Measurements from ENCODE around the gene OR1J1.

Gene OR1J1

GRCh38 chr9:122463828-122464632, 13.7 kb downstream of the OR1J1 start:
- H2AFZ ChIP-seq (ENCODE audit: low read depth, low read length) = peak overlapping the region; percentile 30
- H4K91ac ChIP-seq (ENCODE audit: low read length) = no peak overlapping the region
- H3K27ac ChIP-seq (ENCODE audit: low read length, poor library complexity, severe bottlenecking) = no peak overlapping the region
- no peak overlapping the region for H4K8ac ChIP-seq (ENCODE audit: low read length)
- H3K4me1 ChIP-seq (ENCODE audit: control insufficient read depth, insufficient read depth, low read depth, low read length) = no peaks in the 10 kb centered on the region
- no peak for DNase-seq
- H3K14ac ChIP-seq (ENCODE audit: low read length in 2 of 2) = no peak overlapping the region
- no peak overlapping the region for H2BK12ac ChIP-seq (ENCODE audit: low read length in 2 of 2)
- H3K9ac ChIP-seq (ENCODE audit: low read length) = peak overlapping the region; percentile 84
- H3K4me2 ChIP-seq (ENCODE audit: low read length, poor library complexity, severe bottlenecking) = no peak overlapping the region
- H2AK5ac ChIP-seq (ENCODE audit: low read length, severe bottlenecking) = no peak overlapping the region
- WGBS = 71% methylated on average over 10 of the region's 10 CpGs
- H2BK15ac ChIP-seq (ENCODE audit: low read depth, poor library complexity, severe bottlenecking) = no peak overlapping the region
- no peaks in the 10 kb centered on the region for H3K79me1 ChIP-seq (replicated peaks; ENCODE audit: low read length, poor library complexity, severe bottlenecking)
- H3K4me3 ChIP-seq (ENCODE audit: insufficient read depth in 1 of 2, low read depth in 1 of 2, low read length in 2 of 2) = peak overlapping the region in 1 of 2 experiments; percentile 74
- H3K4ac ChIP-seq (ENCODE audit: low read depth in 1 of 2, low read length in 2 of 2) = no peak overlapping the region
- no peaks in the 10 kb centered on the region for H3K9me3 ChIP-seq (ENCODE audit: control insufficient read depth, low read length)
- H2BK5ac ChIP-seq (ENCODE audit: low read depth, low read length, poor library complexity, severe bottlenecking) = no peak overlapping the region
- H2BK120ac ChIP-seq (ENCODE audit: low read depth, low read length) = no peak overlapping the region
- no peak overlapping the region for H3K18ac ChIP-seq (ENCODE audit: low read depth in 1 of 2, low read length in 2 of 2)
- no peak overlapping the region for H3K23ac ChIP-seq (ENCODE audit: low read length in 2 of 2)
- no peaks in the 10 kb centered on the region for H3K36me3 ChIP-seq (ENCODE audit: control insufficient read depth in 1 of 2, insufficient read depth in 2 of 2, low read depth in 1 of 2, low read length in 2 of 2)
- H3K27me3 ChIP-seq (ENCODE audit: control insufficient read depth in 1 of 2, insufficient read depth in 1 of 2, low read length in 2 of 2) = peaks cover 0 to 28% of the 10 kb centered on the region in 2 experiments

- no peaks in the 10 kb centered on the region for H3K36me3 ChIP-seq (ENCODE audit: control insufficient read depth in 1 of 2, insufficient read depth in 2 of 2, low read depth in 1 of 2, low read length in 2 of 2)
- DNase-seq = no peak
- H3K23ac ChIP-seq (ENCODE audit: low read length in 2 of 2) = no peak overlapping the region
- no peak overlapping the region for H4K91ac ChIP-seq (ENCODE audit: low read length)
- no peak overlapping the region for H3K4ac ChIP-seq (ENCODE audit: low read depth in 1 of 2, low read length in 2 of 2)
- H3K27ac ChIP-seq (ENCODE audit: low read length, poor library complexity, severe bottlenecking) = no peak overlapping the region
- no peak overlapping the region for H2BK12ac ChIP-seq (ENCODE audit: low read length in 2 of 2)
- WGBS = no CpG with 5 or more reads among the region's 1 CpG
- no peak overlapping the region for H2BK120ac ChIP-seq (ENCODE audit: low read depth, low read length)
- H3K9ac ChIP-seq (ENCODE audit: low read length) = no peak overlapping the region
- no peaks in the 10 kb centered on the region for H3K4me1 ChIP-seq (ENCODE audit: control insufficient read depth, insufficient read depth, low read depth, low read length)
- H3K79me1 ChIP-seq (replicated peaks; ENCODE audit: low read length, poor library complexity, severe bottlenecking) = no peaks in the 10 kb centered on the region
- H2BK15ac ChIP-seq (ENCODE audit: low read depth, poor library complexity, severe bottlenecking) = no peak overlapping the region
- H4K8ac ChIP-seq (ENCODE audit: low read length) = no peak overlapping the region
- H2AK5ac ChIP-seq (ENCODE audit: low read length, severe bottlenecking) = no peak overlapping the region
- no peak overlapping the region for H2AFZ ChIP-seq (ENCODE audit: low read depth, low read length)
- no peak overlapping the region for H3K4me2 ChIP-seq (ENCODE audit: low read length, poor library complexity, severe bottlenecking)
- no peak overlapping the region for H2BK5ac ChIP-seq (ENCODE audit: low read depth, low read length, poor library complexity, severe bottlenecking)
- H3K14ac ChIP-seq (ENCODE audit: low read length in 2 of 2) = no peak overlapping the region
- no peak overlapping the region for H3K18ac ChIP-seq (ENCODE audit: low read depth in 1 of 2, low read length in 2 of 2)
- no peaks in the 10 kb centered on the region for H3K9me3 ChIP-seq (ENCODE audit: control insufficient read depth, low read length)
- no peak overlapping the region for H3K4me3 ChIP-seq (ENCODE audit: insufficient read depth in 1 of 2, low read depth in 1 of 2, low read length in 2 of 2)
- peaks cover 0 to 5% of the 10 kb centered on the region in 2 experiments for H3K27me3 ChIP-seq (ENCODE audit: control insufficient read depth in 1 of 2, insufficient read depth in 1 of 2, low read length in 2 of 2)
Measured at GRCh38 chr9:122457787-122458186, 19.9 kb downstream of the OR1J1 start.

GRCh38 chr9:122456123-122456522, 21.6 kb downstream of the OR1J1 start:
- 89% methylated on average over 3 of the region's 3 CpGs for WGBS
- H3K4me2 ChIP-seq (ENCODE audit: low read length, poor library complexity, severe bottlenecking) = no peak overlapping the region

GRCh38 chr9:122453677-122454135, 24.0 kb downstream of the OR1J1 start:
- no peak overlapping the region for H2BK5ac ChIP-seq (ENCODE audit: low read depth, low read length, poor library complexity, severe bottlenecking)
- H2AFZ ChIP-seq (ENCODE audit: low read depth, low read length) = no peak overlapping the region
- no peak overlapping the region for H4K91ac ChIP-seq (ENCODE audit: low read length)
- no peak overlapping the region for H3K4ac ChIP-seq (ENCODE audit: low read depth in 1 of 2, low read length in 2 of 2)
- no peak overlapping the region for H2BK120ac ChIP-seq (ENCODE audit: low read depth, low read length)
- no peak overlapping the region for H3K4me2 ChIP-seq (ENCODE audit: low read length, poor library complexity, severe bottlenecking)
- WGBS = 89% methylated on average over 2 of the region's 2 CpGs
- no peaks in the 10 kb centered on the region for H3K27me3 ChIP-seq (ENCODE audit: control insufficient read depth in 1 of 2, insufficient read depth in 1 of 2, low read length in 2 of 2)
- no peak overlapping the region for H3K4me3 ChIP-seq (ENCODE audit: insufficient read depth in 1 of 2, low read depth in 1 of 2, low read length in 2 of 2)
- H3K9me3 ChIP-seq (ENCODE audit: control insufficient read depth, low read length) = no peaks in the 10 kb centered on the region
- H3K27ac ChIP-seq (ENCODE audit: low read length, poor library complexity, severe bottlenecking) = no peak overlapping the region
- no peak overlapping the region for H2BK12ac ChIP-seq (ENCODE audit: low read length in 2 of 2)
- H3K23ac ChIP-seq (ENCODE audit: low read length in 2 of 2) = no peak overlapping the region
- H3K9ac ChIP-seq (ENCODE audit: low read length) = peak overlapping the region; percentile 43
- no peak overlapping the region for H4K8ac ChIP-seq (ENCODE audit: low read length)
- no peaks in the 10 kb centered on the region for H3K36me3 ChIP-seq (ENCODE audit: control insufficient read depth in 1 of 2, insufficient read depth in 2 of 2, low read depth in 1 of 2, low read length in 2 of 2)
- no peaks in the 10 kb centered on the region for H3K79me1 ChIP-seq (replicated peaks; ENCODE audit: low read length, poor library complexity, severe bottlenecking)
- DNase-seq = no peak
- H2BK15ac ChIP-seq (ENCODE audit: low read depth, poor library complexity, severe bottlenecking) = no peak overlapping the region
- peaks cover 2% of the 10 kb centered on the region for H3K4me1 ChIP-seq (ENCODE audit: control insufficient read depth, insufficient read depth, low read depth, low read length)
- H3K14ac ChIP-seq (ENCODE audit: low read length in 2 of 2) = no peak overlapping the region
- H3K18ac ChIP-seq (ENCODE audit: low read depth in 1 of 2, low read length in 2 of 2) = no peak overlapping the region
- H2AK5ac ChIP-seq (ENCODE audit: low read length, severe bottlenecking) = no peak overlapping the region

More at GRCh38 chr9:122456123-122456522, 21.6 kb downstream of the OR1J1 start:
- Histone ChIP-seq H3K9me3 (ENCODE audit: control insufficient read depth, low read length) (no peaks in the 10 kb centered on the region), H3K27me3 (ENCODE audit: control insufficient read depth in 1 of 2, insufficient read depth in 1 of 2, low read length in 2 of 2) (peaks cover 0 to 5% of the 10 kb centered on the region in 2 experiments), H4K8ac (ENCODE audit: low read length) (no peak overlapping the region), H3K4me1 (ENCODE audit: control insufficient read depth, insufficient read depth, low read depth, low read length) (no peaks in the 10 kb centered on the region), H2BK12ac (ENCODE audit: low read length in 2 of 2) (no peak overlapping the region), H3K4me3 (ENCODE audit: insufficient read depth in 1 of 2, low read depth in 1 of 2, low read length in 2 of 2) (no peak overlapping the region), H2BK5ac (ENCODE audit: low read depth, low read length, poor library complexity, severe bottlenecking) (no peak overlapping the region), H3K4ac (ENCODE audit: low read depth in 1 of 2, low read length in 2 of 2) (no peak overlapping the region), H3K9ac (ENCODE audit: low read length) (no peak overlapping the region), H2BK15ac (ENCODE audit: low read depth, poor library complexity, severe bottlenecking) (no peak overlapping the region), H2BK120ac (ENCODE audit: low read depth, low read length) (no peak overlapping the region), H3K23ac (ENCODE audit: low read length in 2 of 2) (no peak overlapping the region), H3K18ac (ENCODE audit: low read depth in 1 of 2, low read length in 2 of 2) (no peak overlapping the region), H2AFZ (ENCODE audit: low read depth, low read length) (no peak overlapping the region), H2AK5ac (ENCODE audit: low read length, severe bottlenecking) (no peak overlapping the region), H3K27ac (ENCODE audit: low read length, poor library complexity, severe bottlenecking) (no peak overlapping the region), H4K91ac (ENCODE audit: low read length) (no peak overlapping the region), H3K14ac (ENCODE audit: low read length in 2 of 2) (no peak overlapping the region), H3K79me1 (replicated peaks; ENCODE audit: low read length, poor library complexity, severe bottlenecking) (no peaks in the 10 kb centered on the region), H3K36me3 (ENCODE audit: control insufficient read depth in 1 of 2, insufficient read depth in 2 of 2, low read depth in 1 of 2, low read length in 2 of 2) (no peaks in the 10 kb centered on the region)
- DNase-seq = no peak

Data from mesenchymal stem cell (in vitro differentiated cells and primary cell).